A549 (cell line): ENCODE results near the gene PRKRA. TPM values are rescaled to one million over a fixed set of nuclear protein-coding genes. Genes with fewer than 3 reads are reported as not detected.
"Not testable (repeated sequence)": the region's sequence is repeated elsewhere in the genome, so short reads cannot be mapped to it uniquely, and the experiment has no call there.

Experiments
- ATAC-seq, 2 experiments: fragments of 200-7000 bp in 1 of 2; fragments of >200 bp in 1 of 2; cut with Nextera tagmentation in 1 of 2; cut with Tn5 transposase in 1 of 2; 3 replicates each; pipeline versions ENCODE4 v1.8.0 to v1.9.1; 2018 to 2020; ENCODE audit warnings: mild to moderate bottlenecking in 1 of 2, moderate library complexity in 1 of 2
- CTCF ChIA-PET: fragments of 300-600 bp; sonication (Branson Sonifier 250); formaldehyde crosslinking; extraction: SDS; loops from one replicate; lab custom pipeline; 2021; ENCODE audit warnings: antibody characterized with exemption, inconsistent platforms; lab: Yijun Ruan, JAX
- POLR2A ChIA-PET: fragments of 350-600 bp; formaldehyde crosslinking; extraction: SDS; loops from one replicate; lab custom pipeline; 2021; ENCODE audit warnings: antibody characterized with exemption, inconsistent platforms; lab: Yijun Ruan, JAX
- DNase-seq, 2 experiments: peaks; one replicate each; pipeline versions ENCODE4 v3.0.0 to v3.0.0-alpha.2; 2011 to 2016; ENCODE audit warnings: low read depth in 1 of 2, low spot score in 1 of 2
- FAIRE-seq: peaks from 2 replicates; lab custom pipeline; 2011; peaks lifted over from hg19 to GRCh38; lab: Jason Lieb, UNC
- H3K27ac ChIP-seq, 2 experiments: fragments of >200 bp; sonication (Bioruptor Twin); formaldehyde crosslinking; 3 replicates each; pipeline ENCODE4 v1.5.1; 2016 to 2017
- H3K4me1 ChIP-seq: fragments of >200 bp; sonication (Bioruptor Twin); formaldehyde crosslinking; 3 replicates; pipeline ENCODE4 v1.6.1; 2016
- H3K4me2 ChIP-seq: fragments of >200 bp; sonication (Bioruptor Twin); formaldehyde crosslinking; 3 replicates; pipeline ENCODE4 v1.6.1; 2016
- H3K4me3 ChIP-seq: fragments of >200 bp; sonication (Bioruptor Twin); formaldehyde crosslinking; 3 replicates; pipeline ENCODE4 v1.5.1; 2016
- H3K9me3 ChIP-seq: fragments of >200 bp; sonication (Bioruptor Twin); formaldehyde crosslinking; 3 replicates; pipeline ENCODE4 v1.6.1; 2016
- CEBPB ChIP-seq, 2 experiments: fragments of >200 bp in 1 of 2; sonication (Bioruptor Twin) in 1 of 2; formaldehyde crosslinking in 1 of 2; IDR thresholded peaks; 2 replicates each; pipeline ENCODE4 v1.6.1; 2012 to 2016
- ELK1 ChIP-seq: fragments of 150-350 bp; IDR thresholded peaks from 2 replicates; pipeline ENCODE4 v1.6.1; 2014; ENCODE audit warnings: low read depth, mild to moderate bottlenecking, low read length
- HEYL ChIP-seq: fragments of 250-450 bp; sonication (Bioruptor Pico); IDR thresholded peaks from 2 replicates; pipeline ENCODE4 v1.8.0; 2021; ENCODE audit warnings: mild to moderate bottlenecking, moderate library complexity
- HMGXB4 ChIP-seq: fragments of 250-450 bp; sonication (Bioruptor Pico); IDR thresholded peaks from 2 replicates; pipeline ENCODE4 v1.5.0; 2021; ENCODE audit warnings: mild to moderate bottlenecking, moderate library complexity, borderline replicate concordance
- HOXA7 ChIP-seq: fragments of 250-450 bp; sonication (Bioruptor Pico); IDR thresholded peaks from 2 replicates; pipeline ENCODE4 v1.5.0; 2020; ENCODE audit warnings: mild to moderate bottlenecking, moderate library complexity
- HOXB5 ChIP-seq: fragments of 250-450 bp; sonication (Bioruptor Pico); IDR thresholded peaks from 2 replicates; pipeline ENCODE4 v1.5.0; 2020; ENCODE audit warnings: mild to moderate bottlenecking, moderate library complexity
- JUN ChIP-seq, 2 experiments: fragments of >200 bp; sonication (Bioruptor Twin); formaldehyde crosslinking; IDR thresholded peaks; 2 replicates in 1 of 2; 3 replicates in 1 of 2; pipeline ENCODE4 v1.6.1; 2016 to 2017
- KDM1A ChIP-seq: fragments of 200-600 bp; sonication (generic); IDR thresholded peaks from 2 replicates; pipeline ENCODE4 v1.6.1; 2016; ENCODE audit warnings: low read depth, mild to moderate bottlenecking
- MAZ ChIP-seq: fragments of 150-350 bp; IDR thresholded peaks from 2 replicates; pipeline ENCODE4 v1.6.1; 2014; ENCODE audit warnings: antibody characterized with exemption, low read depth, low read length, borderline replicate concordance
- NR3C1 ChIP-seq: fragments of >200 bp; sonication (Bioruptor Twin); formaldehyde crosslinking; IDR thresholded peaks from 3 replicates; pipeline ENCODE4 v1.6.1; 2017
- POLR2AphosphoS2 ChIP-seq: conservative IDR thresholded peaks from 2 replicates; pipeline ENCODE4 v1.6.1; 2012; ENCODE audit warnings: low read length, improper control_type of control experiment, inconsistent platforms
- RAD21 ChIP-seq, 2 experiments: fragments of >200 bp in 1 of 2; sonication (Bioruptor Twin) in 1 of 2; formaldehyde crosslinking in 1 of 2; IDR thresholded peaks in 1 of 2; conservative IDR thresholded peaks in 1 of 2; 2 replicates in 1 of 2; 3 replicates in 1 of 2; pipeline ENCODE4 v1.6.1; 2012 to 2018; ENCODE audit warnings: inconsistent platforms in 1 of 2
- RCOR1 ChIP-seq: fragments of 150-350 bp; IDR thresholded peaks from 2 replicates; pipeline ENCODE4 v1.6.1; 2014; ENCODE audit warnings: antibody characterized with exemption, low read length, low read depth
- SREBF2 ChIP-seq: fragments of 450-650 bp; IDR thresholded peaks from 2 replicates; pipeline ENCODE4 v1.6.1; 2014; ENCODE audit warnings: mild to moderate bottlenecking, moderate library complexity
- TP53 ChIP-seq: fragments of 250-450 bp; sonication (Bioruptor Pico); IDR thresholded peaks from 2 replicates; pipeline ENCODE4 v1.5.0; 2021; ENCODE audit warnings: mild to moderate bottlenecking, moderate library complexity
- ZNF302 ChIP-seq: fragments of 250-450 bp; sonication (Bioruptor Pico); IDR thresholded peaks from 2 replicates; pipeline ENCODE4 v1.9.0; 2021; ENCODE audit warnings: inconsistent platforms, mild to moderate bottlenecking, moderate library complexity
- ZSCAN20 ChIP-seq: fragments of 250-450 bp; sonication (Bioruptor Pico); IDR thresholded peaks from 2 replicates; pipeline ENCODE4 v1.8.0; 2022; ENCODE audit warnings: mild to moderate bottlenecking, moderate library complexity
- WGBS: methylation state at CpG from one replicate; pipeline ENCODE4 v1.1.6; 2017; ENCODE audit errors: missing lambda C conversion rate; 5-methylcytosine and 5-hydroxymethylcytosine counted together
- polyA plus RNA-seq, 4 experiments: library from polyadenylated mRNA; depleted of rRNA in 3 of 4; stranded (reverse); fragments of >200 nt; fragmentation: RNase III in 1 of 4; extraction: RNeasy Plus Mini Kit Qiagen cat#74134 plus additional on column Dnase treatment in 1 of 4; gene quantifications; 2 replicates in 3 of 4; 3 replicates in 1 of 4; pipeline ENCODE4 v1.2.3, GENCODE V29; 2011 to 2017
- TF ChIP-seq, protein P1 (sequence below): IDR thresholded peaks from 2 replicates; pipeline ENCODE4 v1.6.1; 2012

Gene PRKRA
- polyA plus RNA-seq, 2 of the 4 experiments (the other 2 are of a cell fraction): 44.1 to 63.4 TPM

GRCh38 chr2:178473373-178473772 lies 22.4 kb upstream of the PRKRA start:
- Histone ChIP-seq H3K4me2 (no peak overlapping the region), H3K4me1 (peaks cover 14% of the 10 kb centered on the region), H3K9me3 (no peaks in the 10 kb centered on the region), H3K27ac (no peak overlapping the region), H3K4me3 (no peak overlapping the region)
- ATAC-seq: no peak
- FAIRE-seq: no peak
- 100% methylated on average over 2 of the region's 2 CpGs for WGBS
- ChIA-PET POLR2A (interaction anchor here (0.9 kb wide), 1 partner anchor 22 kb away, joined by 4 read pairs; the partner anchor contains the start of genes PJVK and PRKRA), CTCF (no interaction called here)
- no peak for DNase-seq
- TF ChIP-seq TP53 (CRISPR knock-in tag) (no peak), RCOR1 (no peak), ELK1 (no peak), HOXB5 (CRISPR knock-in tag) (no peak), ZSCAN20 (CRISPR knock-in tag) (no peak), JUN (IDR thresholded peaks at IDR 0.05) (no peak), KDM1A (no peak)

DNA sequence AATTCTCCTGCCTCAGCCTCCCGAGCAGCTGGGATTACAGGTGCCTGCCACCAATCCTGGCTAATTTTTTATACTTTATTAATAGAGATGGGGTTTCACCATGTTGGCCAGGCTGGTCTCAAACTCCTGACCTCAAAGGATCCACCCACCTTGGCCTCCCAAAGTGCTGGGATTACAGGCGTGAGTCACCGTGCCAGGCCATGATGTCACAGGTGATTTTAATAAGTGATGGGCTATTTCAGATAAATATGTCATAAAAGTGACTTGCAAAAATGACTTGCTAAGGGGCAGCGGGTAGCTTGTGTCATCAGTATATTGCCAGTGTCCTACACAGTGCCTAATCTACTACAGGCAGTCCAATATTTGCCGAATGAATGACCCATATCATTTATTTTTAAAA lies 20.3 kb upstream of the PRKRA start:
- H3K4me3 ChIP-seq, H3K27ac ChIP-seq, H3K4me2 ChIP-seq, DNase-seq, FAIRE-seq, ATAC-seq, H3K4me1 ChIP-seq, H3K9me3 ChIP-seq: not testable (repeated sequence)
- POLR2A ChIA-PET: interaction anchor here (1.3 to 1.5 kb wide), 2 partner anchors 13 to 20 kb away, joined by 5 read pairs; partner anchors contain the start of genes PJVK and PRKRA
- whole genome bisulfite sequencing: 91% methylated on average over 5 of the region's 5 CpGs
- CTCF ChIA-PET: interaction anchor here (1.2 to 1.7 kb wide), 2 partner anchors 9 to 20 kb away, joined by 3 to 4 read pairs; partner anchors contain the start of genes PJVK, PLEKHA3 and PRKRA

- no peak for ATAC-seq
- POLR2A ChIA-PET: interaction anchor here (1.2 kb wide), 2 partner anchors 10 to 18 kb away, joined by 3 to 8 read pairs; partner anchors contain the start of genes PJVK and PRKRA
These were observed 18.4 kb upstream of the PRKRA start for GRCh38 chr2:178469219-178469849.

DNA sequence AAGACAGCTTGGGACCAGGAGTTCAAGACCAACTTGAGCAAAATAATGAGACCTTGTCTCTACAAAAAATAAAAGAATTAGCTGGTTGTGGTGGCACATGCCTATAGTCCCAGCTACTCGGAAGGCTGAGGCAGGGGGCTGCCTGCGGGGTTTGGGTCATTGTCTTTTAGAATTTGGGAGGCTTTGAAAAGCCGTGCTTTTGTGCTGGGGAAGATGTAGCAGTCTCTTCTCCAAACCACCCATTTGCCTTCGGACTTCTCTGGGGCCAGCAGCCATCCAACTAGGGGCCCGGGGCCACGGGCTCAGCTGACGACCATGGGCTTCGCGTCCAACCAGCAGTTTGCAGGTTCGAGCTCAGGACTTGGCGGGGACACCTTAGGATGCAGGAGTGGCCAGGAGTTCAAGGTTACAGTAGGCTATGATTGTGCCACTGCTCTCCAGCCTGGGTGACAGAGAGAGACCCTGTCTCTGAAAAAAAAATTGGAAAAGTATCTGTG lies 6.5 kb upstream of the PRKRA start:
- FAIRE-seq (no peak), ATAC-seq (no peak)
- no peak overlapping the region for H3K27ac ChIP-seq
- TF ChIP-seq HOXB5 (CRISPR knock-in tag): no peak
- TF ChIP-seq, all 56 proteins: peak for 0
- ChIA-PET CTCF (interaction anchor here (1.2 to 2.3 kb wide), 2 partner anchors 11 to 43 kb away, joined by 4 to 7 read pairs; no protein-coding TSS in a partner anchor), POLR2A (interaction anchor here (1.2 kb wide), 1 partner anchor 23 kb away, joined by 3 read pairs; the partner anchor contains the start of gene PLEKHA3)
- H3K4me1 ChIP-seq: no peaks in the 10 kb centered on the region
- no peak overlapping the region for H3K4me3 ChIP-seq
- no peak for DNase-seq
- H3K9me3 ChIP-seq: no peaks in the 10 kb centered on the region
- no peak overlapping the region for H3K4me2 ChIP-seq
- WGBS: 82% methylated on average over 11 of the region's 11 CpGs

More at GRCh38 chr2:178469219-178469849, 18.4 kb upstream of the PRKRA start:
- FAIRE-seq (no peak), DNase-seq (no peak)
- H3K4me2 ChIP-seq: no peak overlapping the region
- H3K27ac ChIP-seq: no peak overlapping the region
- WGBS: 69% methylated on average over 7 of the region's 7 CpGs
- no peaks in the 10 kb centered on the region for H3K9me3 ChIP-seq
- peaks cover 5% of the 10 kb centered on the region; the same call in 2 of the 3 replicates for H3K4me1 ChIP-seq
- H3K4me3 ChIP-seq: no peak overlapping the region
- TF ChIP-seq CEBPB (IDR thresholded peaks at IDR 0.05): no peak
- TF ChIP-seq, protein P1, sequence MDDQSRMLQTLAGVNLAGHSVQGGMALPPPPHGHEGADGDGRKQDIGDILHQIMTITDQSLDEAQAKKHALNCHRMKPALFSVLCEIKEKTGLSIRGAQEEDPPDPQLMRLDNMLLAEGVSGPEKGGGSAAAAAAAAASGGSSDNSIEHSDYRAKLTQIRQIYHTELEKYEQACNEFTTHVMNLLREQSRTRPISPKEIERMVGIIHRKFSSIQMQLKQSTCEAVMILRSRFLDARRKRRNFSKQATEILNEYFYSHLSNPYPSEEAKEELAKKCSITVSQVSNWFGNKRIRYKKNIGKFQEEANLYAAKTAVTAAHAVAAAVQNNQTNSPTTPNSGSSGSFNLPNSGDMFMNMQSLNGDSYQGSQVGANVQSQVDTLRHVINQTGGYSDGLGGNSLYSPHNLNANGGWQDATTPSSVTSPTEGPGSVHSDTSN: no peak
- TF ChIP-seq HOXA7 (CRISPR knock-in tag): no peak
- TF ChIP-seq POLR2AphosphoS2: no peak
- CTCF ChIA-PET: interaction anchor here (0.7 to 2.5 kb wide), 3 partner anchors 11 to 55 kb away, joined by 3 to 7 read pairs (median 3); no protein-coding TSS in a partner anchor

DNA sequence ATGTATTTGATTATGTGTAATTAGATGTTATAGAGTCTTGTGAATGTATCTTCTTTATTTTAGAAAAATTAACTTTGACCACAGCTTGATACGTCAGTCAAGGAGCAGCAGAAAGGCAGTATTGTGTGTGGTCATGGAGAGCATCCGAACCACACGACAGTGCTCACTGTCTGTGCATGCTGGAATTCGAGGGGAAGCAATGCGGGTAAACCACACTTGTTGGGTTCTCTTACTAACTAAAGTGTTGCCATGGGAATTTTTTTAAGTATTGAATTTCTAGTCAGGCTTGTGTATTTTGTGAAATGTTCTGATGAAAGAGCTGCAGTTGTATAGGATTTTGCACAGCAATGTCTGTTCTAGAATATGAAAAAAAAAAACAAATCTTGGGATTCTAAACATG lies 5.0 kb upstream of the PRKRA start:
- ChIA-PET CTCF (no interaction called here), POLR2A (no interaction called here)
- Histone ChIP-seq H3K4me1 (no peaks in the 10 kb centered on the region), H3K4me3 (no peak overlapping the region), H3K9me3 (no peaks in the 10 kb centered on the region), H3K27ac (no peak overlapping the region), H3K4me2 (no peak overlapping the region)
- ATAC-seq (no peak), DNase-seq (no peak), FAIRE-seq (no peak)
- WGBS: 87% methylated on average over 5 of the region's 5 CpGs
- no peak for TF ChIP-seq NR3C1
- no peak for TF ChIP-seq HOXA7 (CRISPR knock-in tag)
- TF ChIP-seq HEYL: no peak
- no peak for TF ChIP-seq SREBF2
- no peak for TF ChIP-seq HMGXB4 (CRISPR knock-in tag)
- no peak for TF ChIP-seq MAZ
- no peak for TF ChIP-seq RAD21 (conservative IDR thresholded peaks at IDR 0.05 in 1 of 2, IDR thresholded peaks at IDR 0.05 in 1 of 2)
- no peak for TF ChIP-seq ZNF302 (CRISPR knock-in tag)
